WTC11 (cell line): ENCODE results near the gene NFRKB. TPM values are rescaled to one million over a fixed set of nuclear protein-coding genes. Genes with fewer than 3 reads are reported as not detected.

Experiments
- ATAC-seq: fragments of 200-7000 bp; cut with Tn5 transposase; 2 replicates; pipeline ENCODE4 v1.10.0; 2021; ENCODE audit warnings: mild to moderate bottlenecking, moderate library complexity
- CTCF ChIA-PET: fragments of 300-600 bp; sonication (Branson Sonifier 250); formaldehyde crosslinking; loops from one replicate; lab custom pipeline; 2021; ENCODE audit warnings: antibody characterized with exemption; lab: Charles Lee
- POLR2A ChIA-PET: fragments of 350-600 bp; sonication (Branson Sonifier 250); formaldehyde crosslinking; loops from one replicate; lab custom pipeline; 2021; ENCODE audit warnings: antibody characterized with exemption; lab: Charles Lee
- DNase-seq: peaks from one replicate; pipeline ENCODE4 v3.0.0; 2021; ENCODE audit warnings: low spot score
- H3K27ac Mint-ChIP-seq: 2 replicates; pipeline ENCODE4 v1.8.0; 2021; ENCODE audit warnings: mixed read lengths
- H3K27me3 Mint-ChIP-seq: 2 replicates; pipeline ENCODE4 v1.8.0; 2021; ENCODE audit warnings: low read depth, mild to moderate bottlenecking, moderate library complexity, mixed read lengths
- H3K36me3 Mint-ChIP-seq: 2 replicates; pipeline ENCODE4 v1.8.0; 2021; ENCODE audit warnings: mixed read lengths
- H3K4me1 Mint-ChIP-seq: 2 replicates; pipeline ENCODE4 v1.8.0; 2022; ENCODE audit warnings: mixed read lengths
- H3K4me3 Mint-ChIP-seq: 2 replicates; pipeline ENCODE4 v1.8.0; 2021; ENCODE audit warnings: mild to moderate bottlenecking, moderate library complexity, mixed read lengths
- H3K9me3 Mint-ChIP-seq: 2 replicates; pipeline ENCODE4 v1.8.0; 2021; ENCODE audit warnings: mixed read lengths
- CREM ChIP-seq: sonication (generic); formaldehyde crosslinking; IDR thresholded peaks from 2 replicates; pipeline ENCODE4 v1.8.1; 2022; ENCODE audit warnings: mild to moderate bottlenecking, missing genetic modification reagents, moderate library complexity
- EMX1 ChIP-seq: fragments of 250-450 bp; sonication (Bioruptor Pico); IDR thresholded peaks from 2 replicates; pipeline ENCODE4 v1.8.0; 2021; ENCODE audit warnings: mild to moderate bottlenecking
- FOXP1 ChIP-seq: sonication (generic); formaldehyde crosslinking; IDR thresholded peaks from 2 replicates; pipeline ENCODE4 v1.8.0; 2022; ENCODE audit warnings: missing genetic modification reagents, mild to moderate bottlenecking, moderate library complexity, borderline replicate concordance
- GABPB1 ChIP-seq: sonication (generic); formaldehyde crosslinking; IDR thresholded peaks from 2 replicates; pipeline ENCODE4 v1.8.1; 2023; ENCODE audit warnings: mild to moderate bottlenecking, missing genetic modification reagents
- MXD4 ChIP-seq: fragments of 250-450 bp; sonication (Bioruptor Pico); IDR thresholded peaks from 2 replicates; pipeline ENCODE4 v1.8.0; 2021; ENCODE audit warnings: mild to moderate bottlenecking, moderate library complexity, borderline replicate concordance
- NFATC4 ChIP-seq: fragments of 250-450 bp; sonication (Bioruptor Pico); IDR thresholded peaks from 2 replicates; pipeline ENCODE4 v1.9.0; 2021; ENCODE audit warnings: mild to moderate bottlenecking
- RELA ChIP-seq: sonication (generic); formaldehyde crosslinking; IDR thresholded peaks from 2 replicates; pipeline ENCODE4 v1.8.1; 2022; ENCODE audit warnings: missing genetic modification reagents, mild to moderate bottlenecking, borderline replicate concordance
- SP1 ChIP-seq: sonication (generic); formaldehyde crosslinking; conservative IDR thresholded peaks from 2 replicates; pipeline ENCODE4 v1.8.1; 2022; ENCODE audit warnings: missing genetic modification reagents
- ZNF138 ChIP-seq: sonication (generic); formaldehyde crosslinking; conservative IDR thresholded peaks from 2 replicates; pipeline ENCODE4 v1.8.1; 2022; ENCODE audit warnings: mild to moderate bottlenecking, moderate library complexity, missing genetic modification reagents
- total RNA-seq: library from RNA; stranded (reverse); gene quantifications from 3 replicates; pipeline ENCODE4 v1.2.3, GENCODE V29; 2021
- TF ChIP-seq, protein P1 (sequence below): sonication (generic); formaldehyde crosslinking; IDR thresholded peaks from 2 replicates; pipeline ENCODE4 v1.8.1; 2023; ENCODE audit warnings: mild to moderate bottlenecking, missing genetic modification reagents
- TF ChIP-seq, protein P2 (sequence below): sonication (generic); formaldehyde crosslinking; IDR thresholded peaks from 2 replicates; pipeline ENCODE4 v1.8.1; 2023; ENCODE audit warnings: mild to moderate bottlenecking, missing genetic modification reagents, borderline replicate concordance
- TF ChIP-seq, protein P3 (sequence below): fragments of 250-450 bp; sonication (Bioruptor Pico); IDR thresholded peaks from 2 replicates; pipeline ENCODE4 v2.1.2; 2022; ENCODE audit warnings: mild to moderate bottlenecking, moderate library complexity
- TF ChIP-seq, protein P4 (sequence below): fragments of 250-450 bp; sonication (Bioruptor Pico); IDR thresholded peaks from 2 replicates; pipeline ENCODE4 v1.9.0; 2021; ENCODE audit warnings: mild to moderate bottlenecking, borderline replicate concordance
- TF ChIP-seq, protein P5 (sequence below): sonication (generic); formaldehyde crosslinking; IDR thresholded peaks from 2 replicates; pipeline ENCODE4 v1.8.0; 2022; ENCODE audit warnings: mild to moderate bottlenecking, missing genetic modification reagents
- TF ChIP-seq, protein P6 (sequence below): sonication (generic); formaldehyde crosslinking; IDR thresholded peaks from 2 replicates; pipeline ENCODE4 v1.8.0; 2023; ENCODE audit warnings: missing genetic modification reagents
- TF ChIP-seq, protein P7 (sequence below): sonication (generic); formaldehyde crosslinking; IDR thresholded peaks from 2 replicates; pipeline ENCODE4 v1.8.1; 2023; ENCODE audit warnings: mild to moderate bottlenecking, moderate library complexity, missing genetic modification reagents

NFRKB gene
- total RNA-seq, 1 experiment from 2014 or later: 30.7 TPM

DNA sequence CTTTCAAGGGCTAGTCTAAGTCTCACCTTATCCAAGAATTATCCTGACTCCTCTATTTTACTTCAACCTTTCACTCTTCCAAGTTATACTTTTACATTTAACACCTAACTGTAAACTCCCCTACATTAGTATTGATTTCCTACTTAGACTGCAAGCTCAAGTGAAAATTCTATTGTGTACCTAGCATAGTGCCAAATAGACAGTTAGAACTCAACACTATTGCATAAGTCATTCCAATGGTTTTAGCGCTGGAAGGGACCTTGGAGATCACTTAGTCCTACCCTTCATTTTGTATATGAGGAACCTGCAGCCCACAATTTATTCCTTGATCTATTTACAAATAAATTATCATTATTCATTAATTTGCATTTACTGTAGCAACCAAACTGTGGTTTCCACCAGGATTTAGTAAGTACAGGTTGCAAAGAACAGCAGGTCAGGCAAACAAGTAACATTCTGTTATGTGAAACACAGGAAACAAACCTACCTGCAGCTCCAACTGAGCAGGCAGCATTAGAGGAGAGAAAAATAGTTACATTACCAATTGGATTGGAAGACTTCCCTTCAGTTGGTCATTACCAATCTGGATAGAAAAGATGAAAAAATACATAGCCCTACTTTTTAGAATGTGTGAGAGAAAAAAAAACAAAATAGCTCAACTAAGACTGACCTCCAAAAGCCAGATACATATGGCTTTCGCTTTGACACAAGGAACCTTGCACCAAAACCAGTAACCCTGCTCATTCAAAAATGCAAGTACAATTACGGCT is 33.7 kb upstream of the NFRKB start:
- peaks cover 52% of the 10 kb centered on the region for H3K36me3 Mint-ChIP-seq
- ChIA-PET POLR2A (interaction anchor here (0.7 kb wide), 1 partner anchor 12 kb away, joined by 5 read pairs; no protein-coding TSS in a partner anchor), CTCF (interaction anchor here (1.0 kb wide), 1 partner anchor 203 kb away, joined by 3 read pairs; no protein-coding TSS in a partner anchor)
- peaks cover 20% of the 10 kb centered on the region for H3K4me1 Mint-ChIP-seq
- H3K4me3 Mint-ChIP-seq: no peak overlapping the region
- ATAC-seq (no peak), DNase-seq (no peak)
- no peaks in the 10 kb centered on the region for H3K27me3 Mint-ChIP-seq
- TF ChIP-seq FOXP1 (CRISPR knock-in tag) (no peak), RELA (no peak), MXD4 (no peak), SP1 (CRISPR knock-in tag) (no peak), NFATC4 (CRISPR knock-in tag) (no peak)
- TF ChIP-seq, protein P1, sequence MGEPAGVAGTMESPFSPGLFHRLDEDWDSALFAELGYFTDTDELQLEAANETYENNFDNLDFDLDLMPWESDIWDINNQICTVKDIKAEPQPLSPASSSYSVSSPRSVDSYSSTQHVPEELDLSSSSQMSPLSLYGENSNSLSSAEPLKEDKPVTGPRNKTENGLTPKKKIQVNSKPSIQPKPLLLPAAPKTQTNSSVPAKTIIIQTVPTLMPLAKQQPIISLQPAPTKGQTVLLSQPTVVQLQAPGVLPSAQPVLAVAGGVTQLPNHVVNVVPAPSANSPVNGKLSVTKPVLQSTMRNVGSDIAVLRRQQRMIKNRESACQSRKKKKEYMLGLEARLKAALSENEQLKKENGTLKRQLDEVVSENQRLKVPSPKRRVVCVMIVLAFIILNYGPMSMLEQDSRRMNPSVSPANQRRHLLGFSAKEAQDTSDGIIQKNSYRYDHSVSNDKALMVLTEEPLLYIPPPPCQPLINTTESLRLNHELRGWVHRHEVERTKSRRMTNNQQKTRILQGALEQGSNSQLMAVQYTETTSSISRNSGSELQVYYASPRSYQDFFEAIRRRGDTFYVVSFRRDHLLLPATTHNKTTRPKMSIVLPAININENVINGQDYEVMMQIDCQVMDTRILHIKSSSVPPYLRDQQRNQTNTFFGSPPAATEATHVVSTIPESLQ (CRISPR knock-in tag): no peak
- no peaks in the 10 kb centered on the region for H3K9me3 Mint-ChIP-seq
- no peak overlapping the region for H3K27ac Mint-ChIP-seq

DNA sequence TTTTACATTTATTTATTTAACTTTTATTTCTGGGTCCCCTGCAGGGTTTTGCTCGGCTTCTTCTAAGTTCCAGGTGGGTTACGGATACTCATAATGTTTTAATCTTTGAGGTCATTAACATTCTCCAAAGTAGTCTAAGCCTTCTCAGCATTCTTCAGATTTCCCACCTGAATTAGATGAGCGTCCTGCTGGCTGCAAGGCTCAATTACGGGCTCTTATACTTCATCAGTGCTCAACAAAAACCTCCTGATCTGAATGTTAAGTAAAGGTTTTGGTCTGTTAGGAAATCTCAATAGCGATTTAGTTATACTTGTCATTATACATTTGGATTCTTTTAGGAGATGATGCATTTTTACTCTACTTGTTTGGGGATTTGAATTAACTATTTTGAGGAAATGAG is 27.3 kb upstream of the NFRKB start:
- DNase-seq: no peak
- no peaks in the 10 kb centered on the region for H3K27me3 Mint-ChIP-seq
- peaks cover 45% of the 10 kb centered on the region for H3K36me3 Mint-ChIP-seq
- TF ChIP-seq CREM (CRISPR knock-in tag) (no peak), ZNF138 (CRISPR knock-in tag) (no peak)
- TF ChIP-seq, protein P2, sequence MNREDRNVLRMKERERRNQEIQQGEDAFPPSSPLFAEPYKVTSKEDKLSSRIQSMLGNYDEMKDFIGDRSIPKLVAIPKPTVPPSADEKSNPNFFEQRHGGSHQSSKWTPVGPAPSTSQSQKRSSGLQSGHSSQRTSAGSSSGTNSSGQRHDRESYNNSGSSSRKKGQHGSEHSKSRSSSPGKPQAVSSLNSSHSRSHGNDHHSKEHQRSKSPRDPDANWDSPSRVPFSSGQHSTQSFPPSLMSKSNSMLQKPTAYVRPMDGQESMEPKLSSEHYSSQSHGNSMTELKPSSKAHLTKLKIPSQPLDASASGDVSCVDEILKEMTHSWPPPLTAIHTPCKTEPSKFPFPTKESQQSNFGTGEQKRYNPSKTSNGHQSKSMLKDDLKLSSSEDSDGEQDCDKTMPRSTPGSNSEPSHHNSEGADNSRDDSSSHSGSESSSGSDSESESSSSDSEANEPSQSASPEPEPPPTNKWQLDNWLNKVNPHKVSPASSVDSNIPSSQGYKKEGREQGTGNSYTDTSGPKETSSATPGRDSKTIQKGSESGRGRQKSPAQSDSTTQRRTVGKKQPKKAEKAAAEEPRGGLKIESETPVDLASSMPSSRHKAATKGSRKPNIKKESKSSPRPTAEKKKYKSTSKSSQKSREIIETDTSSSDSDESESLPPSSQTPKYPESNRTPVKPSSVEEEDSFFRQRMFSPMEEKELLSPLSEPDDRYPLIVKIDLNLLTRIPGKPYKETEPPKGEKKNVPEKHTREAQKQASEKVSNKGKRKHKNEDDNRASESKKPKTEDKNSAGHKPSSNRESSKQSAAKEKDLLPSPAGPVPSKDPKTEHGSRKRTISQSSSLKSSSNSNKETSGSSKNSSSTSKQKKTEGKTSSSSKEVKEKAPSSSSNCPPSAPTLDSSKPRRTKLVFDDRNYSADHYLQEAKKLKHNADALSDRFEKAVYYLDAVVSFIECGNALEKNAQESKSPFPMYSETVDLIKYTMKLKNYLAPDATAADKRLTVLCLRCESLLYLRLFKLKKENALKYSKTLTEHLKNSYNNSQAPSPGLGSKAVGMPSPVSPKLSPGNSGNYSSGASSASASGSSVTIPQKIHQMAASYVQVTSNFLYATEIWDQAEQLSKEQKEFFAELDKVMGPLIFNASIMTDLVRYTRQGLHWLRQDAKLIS (CRISPR knock-in tag): no peak
- TF ChIP-seq, protein P3, sequence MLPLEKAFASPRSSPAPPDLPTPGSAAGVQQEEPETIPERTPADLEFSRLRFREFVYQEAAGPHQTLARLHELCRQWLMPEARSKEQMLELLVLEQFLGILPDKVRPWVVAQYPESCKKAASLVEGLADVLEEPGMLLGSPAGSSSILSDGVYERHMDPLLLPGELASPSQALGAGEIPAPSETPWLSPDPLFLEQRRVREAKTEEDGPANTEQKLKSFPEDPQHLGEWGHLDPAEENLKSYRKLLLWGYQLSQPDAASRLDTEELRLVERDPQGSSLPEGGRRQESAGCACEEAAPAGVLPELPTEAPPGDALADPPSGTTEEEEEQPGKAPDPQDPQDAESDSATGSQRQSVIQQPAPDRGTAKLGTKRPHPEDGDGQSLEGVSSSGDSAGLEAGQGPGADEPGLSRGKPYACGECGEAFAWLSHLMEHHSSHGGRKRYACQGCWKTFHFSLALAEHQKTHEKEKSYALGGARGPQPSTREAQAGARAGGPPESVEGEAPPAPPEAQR (CRISPR knock-in tag): no peak
- TF ChIP-seq, all 79 proteins: peak for 0
- POLR2A ChIA-PET: no interaction called here
- Mint-ChIP-seq H3K9me3 (no peaks in the 10 kb centered on the region), H3K4me3 (no peak overlapping the region), H3K27ac (no peak overlapping the region), H3K4me1 (peaks cover 15% of the 10 kb centered on the region)
- CTCF ChIA-PET: interaction anchor here (0.6 to 4.9 kb wide), 8 partner anchors 9 to 1404 kb away, joined by 3 to 50 read pairs (median 5); no protein-coding TSS in a partner anchor
- no peak for ATAC-seq

DNA sequence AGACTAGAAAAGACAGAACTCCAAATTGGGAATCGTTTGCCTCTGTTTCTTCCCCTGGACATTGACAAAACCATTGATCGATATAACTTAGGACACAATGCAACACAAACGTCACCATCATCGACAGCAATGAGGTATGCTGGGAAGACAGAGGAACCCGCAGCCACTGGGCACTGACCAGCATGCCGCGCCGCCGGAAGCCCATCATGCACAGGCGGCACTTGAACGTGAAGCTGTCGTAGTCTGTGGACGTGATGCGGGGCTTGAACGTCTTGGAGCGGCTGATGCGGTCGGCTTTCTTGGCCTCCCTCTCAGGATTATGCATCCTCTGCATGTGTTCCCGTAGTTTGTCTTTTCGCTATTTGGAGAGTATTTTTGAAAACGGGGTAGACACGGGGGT is 23.0 kb upstream of the NFRKB start:
- DNase-seq (no peak), ATAC-seq (no peak)
- Mint-ChIP-seq H3K4me3 (no peak overlapping the region), H3K9me3 (no peaks in the 10 kb centered on the region), H3K4me1 (no peaks in the 10 kb centered on the region; the same call in 1 of the 2 replicates), H3K36me3 (peaks cover 57% of the 10 kb centered on the region), H3K27me3 (no peaks in the 10 kb centered on the region), H3K27ac (no peak overlapping the region)
- ChIA-PET CTCF (no interaction called here), POLR2A (no interaction called here)
- TF ChIP-seq GABPB1 (CRISPR knock-in tag) (no peak), EMX1 (no peak)
- TF ChIP-seq, protein P4, sequence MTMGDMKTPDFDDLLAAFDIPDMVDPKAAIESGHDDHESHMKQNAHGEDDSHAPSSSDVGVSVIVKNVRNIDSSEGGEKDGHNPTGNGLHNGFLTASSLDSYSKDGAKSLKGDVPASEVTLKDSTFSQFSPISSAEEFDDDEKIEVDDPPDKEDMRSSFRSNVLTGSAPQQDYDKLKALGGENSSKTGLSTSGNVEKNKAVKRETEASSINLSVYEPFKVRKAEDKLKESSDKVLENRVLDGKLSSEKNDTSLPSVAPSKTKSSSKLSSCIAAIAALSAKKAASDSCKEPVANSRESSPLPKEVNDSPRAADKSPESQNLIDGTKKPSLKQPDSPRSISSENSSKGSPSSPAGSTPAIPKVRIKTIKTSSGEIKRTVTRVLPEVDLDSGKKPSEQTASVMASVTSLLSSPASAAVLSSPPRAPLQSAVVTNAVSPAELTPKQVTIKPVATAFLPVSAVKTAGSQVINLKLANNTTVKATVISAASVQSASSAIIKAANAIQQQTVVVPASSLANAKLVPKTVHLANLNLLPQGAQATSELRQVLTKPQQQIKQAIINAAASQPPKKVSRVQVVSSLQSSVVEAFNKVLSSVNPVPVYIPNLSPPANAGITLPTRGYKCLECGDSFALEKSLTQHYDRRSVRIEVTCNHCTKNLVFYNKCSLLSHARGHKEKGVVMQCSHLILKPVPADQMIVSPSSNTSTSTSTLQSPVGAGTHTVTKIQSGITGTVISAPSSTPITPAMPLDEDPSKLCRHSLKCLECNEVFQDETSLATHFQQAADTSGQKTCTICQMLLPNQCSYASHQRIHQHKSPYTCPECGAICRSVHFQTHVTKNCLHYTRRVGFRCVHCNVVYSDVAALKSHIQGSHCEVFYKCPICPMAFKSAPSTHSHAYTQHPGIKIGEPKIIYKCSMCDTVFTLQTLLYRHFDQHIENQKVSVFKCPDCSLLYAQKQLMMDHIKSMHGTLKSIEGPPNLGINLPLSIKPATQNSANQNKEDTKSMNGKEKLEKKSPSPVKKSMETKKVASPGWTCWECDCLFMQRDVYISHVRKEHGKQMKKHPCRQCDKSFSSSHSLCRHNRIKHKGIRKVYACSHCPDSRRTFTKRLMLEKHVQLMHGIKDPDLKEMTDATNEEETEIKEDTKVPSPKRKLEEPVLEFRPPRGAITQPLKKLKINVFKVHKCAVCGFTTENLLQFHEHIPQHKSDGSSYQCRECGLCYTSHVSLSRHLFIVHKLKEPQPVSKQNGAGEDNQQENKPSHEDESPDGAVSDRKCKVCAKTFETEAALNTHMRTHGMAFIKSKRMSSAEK (CRISPR knock-in tag): no peak
- TF ChIP-seq, protein P5, sequence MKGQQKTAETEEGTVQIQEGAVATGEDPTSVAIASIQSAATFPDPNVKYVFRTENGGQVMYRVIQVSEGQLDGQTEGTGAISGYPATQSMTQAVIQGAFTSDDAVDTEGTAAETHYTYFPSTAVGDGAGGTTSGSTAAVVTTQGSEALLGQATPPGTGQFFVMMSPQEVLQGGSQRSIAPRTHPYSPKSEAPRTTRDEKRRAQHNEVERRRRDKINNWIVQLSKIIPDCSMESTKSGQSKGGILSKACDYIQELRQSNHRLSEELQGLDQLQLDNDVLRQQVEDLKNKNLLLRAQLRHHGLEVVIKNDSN (CRISPR knock-in tag): no peak
- TF ChIP-seq, protein P6, sequence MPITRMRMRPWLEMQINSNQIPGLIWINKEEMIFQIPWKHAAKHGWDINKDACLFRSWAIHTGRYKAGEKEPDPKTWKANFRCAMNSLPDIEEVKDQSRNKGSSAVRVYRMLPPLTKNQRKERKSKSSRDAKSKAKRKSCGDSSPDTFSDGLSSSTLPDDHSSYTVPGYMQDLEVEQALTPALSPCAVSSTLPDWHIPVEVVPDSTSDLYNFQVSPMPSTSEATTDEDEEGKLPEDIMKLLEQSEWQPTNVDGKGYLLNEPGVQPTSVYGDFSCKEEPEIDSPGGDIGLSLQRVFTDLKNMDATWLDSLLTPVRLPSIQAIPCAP (CRISPR knock-in tag): no peak
- TF ChIP-seq, protein P7, sequence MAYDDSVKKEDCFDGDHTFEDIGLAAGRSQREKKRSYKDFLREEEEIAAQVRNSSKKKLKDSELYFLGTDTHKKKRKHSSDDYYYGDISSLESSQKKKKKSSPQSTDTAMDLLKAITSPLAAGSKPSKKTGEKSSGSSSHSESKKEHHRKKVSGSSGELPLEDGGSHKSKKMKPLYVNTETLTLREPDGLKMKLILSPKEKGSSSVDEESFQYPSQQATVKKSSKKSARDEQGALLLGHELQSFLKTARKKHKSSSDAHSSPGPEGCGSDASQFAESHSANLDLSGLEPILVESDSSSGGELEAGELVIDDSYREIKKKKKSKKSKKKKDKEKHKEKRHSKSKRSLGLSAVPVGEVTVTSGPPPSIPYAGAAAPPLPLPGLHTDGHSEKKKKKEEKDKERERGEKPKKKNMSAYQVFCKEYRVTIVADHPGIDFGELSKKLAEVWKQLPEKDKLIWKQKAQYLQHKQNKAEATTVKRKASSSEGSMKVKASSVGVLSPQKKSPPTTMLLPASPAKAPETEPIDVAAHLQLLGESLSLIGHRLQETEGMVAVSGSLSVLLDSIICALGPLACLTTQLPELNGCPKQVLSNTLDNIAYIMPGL (CRISPR knock-in tag): no peak
